Heart right ventricle (tissue), 16 donors: ENCODE results near the gene LRMDA. TPM values are rescaled to one million over a fixed set of nuclear protein-coding genes. Genes with fewer than 3 reads are reported as not detected.

Experiments used
- ATAC-seq, 8 donors: fragments of 200-7000 bp; cut with Tn5 transposase; one replicate each; pipeline ENCODE4 v1.9.1; 2020; ENCODE audit warnings: mild to moderate bottlenecking in 8 of 8, moderate library complexity in 8 of 8, moderate number of reproducible peaks in 1 of 8
- DNase-seq, 2 donors: peaks; one replicate each; pipeline ENCODE4 v3.0.0-alpha.2; 2020
- H3K27ac ChIP-seq, 10 donors: fragments of 200-600 bp; sonication (generic) in 2 of 10; one replicate each; pipeline versions ENCODE4 v1.5.0 to v1.8.0; 2020 to 2022; ENCODE audit warnings: mild to moderate bottlenecking in 3 of 10
- H3K27me3 ChIP-seq, 7 donors: fragments of 200-600 bp; one replicate each; pipeline ENCODE4 v1.8.0; 2021 to 2022; ENCODE audit warnings: mild to moderate bottlenecking in 2 of 7
- H3K36me3 ChIP-seq, 9 donors: fragments of 200-600 bp; sonication (generic) in 1 of 9; one replicate each; pipeline versions ENCODE4 v1.5.0 to v1.8.0; 2020 to 2022; ENCODE audit warnings: mild to moderate bottlenecking in 2 of 9
- H3K4me1 ChIP-seq, 9 donors: fragments of 200-600 bp; sonication (generic) in 1 of 9; one replicate each; pipeline versions ENCODE4 v1.5.0 to v1.8.0; 2020 to 2022; ENCODE audit warnings: mild to moderate bottlenecking in 4 of 9
- H3K4me3 ChIP-seq, 10 donors: fragments of 200-600 bp; sonication (generic) in 2 of 10; one replicate each; pipeline versions ENCODE4 v1.5.0 to v1.8.0; 2020 to 2022; ENCODE audit warnings: mild to moderate bottlenecking in 7 of 10, moderate library complexity in 2 of 10
- H3K9me3 ChIP-seq, 11 donors: fragments of 200-600 bp in 10 of 11; sonication (generic) in 2 of 11; one replicate each; pipeline versions ENCODE4 v1.5.0 to v1.8.0; 2013 to 2022; ENCODE audit warnings: mild to moderate bottlenecking in 2 of 11, control low read depth in 1 of 11, moderate library complexity in 1 of 11
- CTCF ChIP-seq, 9 donors: fragments of 200-600 bp; sonication (generic) in 2 of 9; IDR thresholded peaks; one replicate each; pipeline versions ENCODE4 v1.5.0 to v1.8.0; 2021 to 2022; ENCODE audit warnings: antibody characterized with exemption in 9 of 9, mild to moderate bottlenecking in 5 of 9, moderate library complexity in 1 of 9
- WGBS, 2 donors: extraction: QIAGEN DNeasy Blood & Tissue Kit; methylation state at CpG; one replicate each; pipeline ENCODE4 v1.1.7; 2013; ENCODE audit warnings: inconsistent platforms in 1 of 2; 5-methylcytosine and 5-hydroxymethylcytosine counted together
- intact Hi-C, 10 donors: fragments of 100-400 bp; cut with DNase I; formaldehyde crosslinking; loops; one replicate each; pipeline versions ENCODE4 v1.11.1 to v1.14.2; 2022
- polyA plus RNA-seq, 2 donors: library from polyadenylated mRNA; stranded (reverse); fragments of 200-250 nt; gene quantifications; one replicate each; pipeline ENCODE4 v1.2.3, GENCODE V29; 2013
- total RNA-seq, 10 donors: library from RNA; stranded (reverse); fragmentation: NEBNext Ultra II Directional in 3 of 10; extraction: Animal tissue kit (Norgen Biotek cat#: 25700) in 3 of 10; gene quantifications; one replicate each; pipeline versions ENCODE4 v1.2.1 to v1.2.4, GENCODE V29; 2021 to 2023
- donor health status: Arrhythmogenic right ventricular cardiomyopathy.
- donor health status: ischemic (EF 13 %, LVEDD 7.1; RV severe dilation, severe dysfunction).
- donor health status: healthy with polysubstance abuse.
- donor health status: DM: no; HTN: yes; CAD: no.
- donor health status: DM: no; HTN: no; CAD: no.
- donor health status: ischemic (EF 25% LVEDD 6.9; RV normal size, moderate dysfunction).
- donor health status: ischemic (EF 25% LVEDD 5.7; RV mildly dilated, moderate dysfunction).
- donor health status: healthy.
- donor health status: DM: yes; HTN: yes; CAD: no.
- donor health status: Ischemic cardiomyopathy.
- donor health status: ischemic (EF 35%, LVEDD 5.7; RV mildly dilated, moderate dysfunction).
- donor health status: nonischemic (EF 11% LVEDD 7.7; RV severe dilation, severe dysfunction).
- donor health status: DM: yes; HTN: yes; CAD: no.
- donor health status: PGD.
- donor health status: ischemic (EF 29% LVEDD 5.4; RV normal size, mild dysfunction).
- donor health status: nonischemic (EF 23%, LVEDD 6.1; RV moderate dilation, normal function).

Gene LRMDA
- total and polyA plus RNA-seq, 12 donors, result 4.0 to 59.8 (median 12.7) TPM

- Histone ChIP-seq H3K27me3 (no peaks in the 10 kb centered on the region), H3K36me3 (no peaks in the 10 kb centered on the region), H3K4me1 (peaks cover 0 to 18% (median under 1%) of the 10 kb centered on the region in 9 donors), H3K9me3 (no peaks in the 10 kb centered on the region), H3K27ac (no peak overlapping the region), H3K4me3 (no peak overlapping the region)
- WGBS, 2 donors, result 86 to 93% methylated on average over 19 of the region's 19 CpGs
- DNase-seq (no peak), ATAC-seq (no peak)
- intact Hi-C loops, result no loop called here
- TF ChIP-seq CTCF (IDR thresholded peaks at IDR 0.05), result no peak
Observed at GRCh38 chr10:75646218-75646915, 214.9 kb downstream of the LRMDA start.

GRCh38 chr10:75646916-75647315 is 215.5 kb downstream of the LRMDA start:
- H3K27ac ChIP-seq, result no peak overlapping the region

GRCh38 chr10:75647675-75648074 is 216.3 kb downstream of the LRMDA start:
- intact Hi-C loops, result no loop called here
- no peak for TF ChIP-seq CTCF (IDR thresholded peaks at IDR 0.05)
- DNase-seq, result no peak
- no peak overlapping the region for H3K27ac ChIP-seq
- no peaks in the 10 kb centered on the region for H3K36me3 ChIP-seq
- peaks cover 0 to 18% (median 5%) of the 10 kb centered on the region in 9 donors for H3K4me1 ChIP-seq
- no peak for ATAC-seq
- H3K9me3 ChIP-seq, result no peaks in the 10 kb centered on the region
- 94% methylated on average over 3 of the region's 3 CpGs for WGBS, 2 donors
- no peak overlapping the region for H3K4me3 ChIP-seq
- no peaks in the 10 kb centered on the region for H3K27me3 ChIP-seq

More at GRCh38 chr10:75646916-75647315, 215.5 kb downstream of the LRMDA start:
- WGBS, 2 donors, result 52 to 59% methylated on average over 6 of the region's 6 CpGs
- Histone ChIP-seq H3K27me3 (no peaks in the 10 kb centered on the region), H3K4me1 (peaks cover 0 to 18% (median 5%) of the 10 kb centered on the region in 9 donors), H3K36me3 (no peaks in the 10 kb centered on the region), H3K9me3 (no peaks in the 10 kb centered on the region), H3K4me3 (no peak overlapping the region)
- ATAC-seq, result no peak
- TF ChIP-seq CTCF (IDR thresholded peaks at IDR 0.05), result no peak
- intact Hi-C loops, result no loop called here
- DNase-seq, result no peak

GRCh38 chr10:75648351-75648750 is 216.9 kb downstream of the LRMDA start:
- Histone ChIP-seq H3K4me3 (no peak overlapping the region), H3K4me1 (peaks cover 0 to 23% (median 5%) of the 10 kb centered on the region in 9 donors), H3K27me3 (no peaks in the 10 kb centered on the region), H3K27ac (no peak overlapping the region), H3K36me3 (no peaks in the 10 kb centered on the region), H3K9me3 (no peaks in the 10 kb centered on the region)
- ATAC-seq (no peak), DNase-seq (no peak)
- no peak for TF ChIP-seq CTCF (IDR thresholded peaks at IDR 0.05)
- intact Hi-C loops, result no loop called here
- 69 to 73% methylated on average over 3 of the region's 3 CpGs for WGBS, 2 donors
